T-helper 1 cell treated with Interleukin-12 subunit alpha and Interleukin-12 subunit beta and Interleukin-4 antibody, amounts not matched to agents 30 μg/mL and 1 μg/mL, for 36 hours (primary cell): ENCODE results near the gene RHNO1.
"Not testable (repeated sequence)": the region's sequence is repeated elsewhere in the genome, so short reads cannot be mapped to it uniquely, and the experiment has no call there.

Experiments
- H3K27ac Mint-ChIP-seq: one replicate; pipeline ENCODE4 v1.8.0; 2021; ENCODE audit warnings: mild to moderate bottlenecking, mixed read lengths
- H3K27me3 Mint-ChIP-seq: one replicate; pipeline ENCODE4 v1.8.0; 2021; ENCODE audit warnings: low read depth, mixed read lengths
- H3K36me3 Mint-ChIP-seq: one replicate; pipeline ENCODE4 v1.8.0; 2021; ENCODE audit warnings: low read depth, mixed read lengths
- H3K4me1 Mint-ChIP-seq: one replicate; pipeline ENCODE4 v1.8.0; 2021; ENCODE audit warnings: low read depth, mixed read lengths
- H3K4me3 Mint-ChIP-seq: one replicate; pipeline ENCODE4 v1.8.0; 2021; ENCODE audit warnings: mild to moderate bottlenecking, moderate library complexity, mixed read lengths
- H3K9me3 Mint-ChIP-seq: one replicate; pipeline ENCODE4 v1.8.0; 2021; ENCODE audit warnings: mixed read lengths

RHNO1 gene

DNA sequence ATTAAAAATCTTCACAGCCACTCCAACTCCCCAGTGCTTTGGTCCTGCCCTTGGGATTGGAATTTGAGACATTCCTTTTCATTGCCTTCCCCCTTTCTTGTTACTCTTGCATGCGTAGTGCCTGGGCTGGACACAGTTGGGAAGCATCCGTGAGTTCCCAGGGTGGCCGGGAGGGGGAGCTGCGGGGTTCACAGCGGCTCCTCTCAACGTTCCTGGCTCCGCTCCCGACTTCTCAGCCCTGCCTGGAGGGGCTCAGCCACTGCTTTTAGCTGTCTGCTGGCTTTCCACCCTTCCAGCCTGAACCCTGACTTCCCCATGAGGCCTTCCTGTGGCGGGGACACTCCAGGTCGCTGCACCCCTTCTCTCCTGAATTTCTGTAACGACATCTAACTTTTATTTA is 23.4 kb upstream of the RHNO1 start:
- no peaks in the 10 kb centered on the region for H3K27me3 Mint-ChIP-seq
- H3K4me1 Mint-ChIP-seq, result peaks cover 3% of the 10 kb centered on the region
- H3K27ac Mint-ChIP-seq, result no peak overlapping the region
- peaks cover 3% of the 10 kb centered on the region for H3K36me3 Mint-ChIP-seq
- H3K4me3 Mint-ChIP-seq, result no peak overlapping the region
- H3K9me3 Mint-ChIP-seq, result no peaks in the 10 kb centered on the region

DNA sequence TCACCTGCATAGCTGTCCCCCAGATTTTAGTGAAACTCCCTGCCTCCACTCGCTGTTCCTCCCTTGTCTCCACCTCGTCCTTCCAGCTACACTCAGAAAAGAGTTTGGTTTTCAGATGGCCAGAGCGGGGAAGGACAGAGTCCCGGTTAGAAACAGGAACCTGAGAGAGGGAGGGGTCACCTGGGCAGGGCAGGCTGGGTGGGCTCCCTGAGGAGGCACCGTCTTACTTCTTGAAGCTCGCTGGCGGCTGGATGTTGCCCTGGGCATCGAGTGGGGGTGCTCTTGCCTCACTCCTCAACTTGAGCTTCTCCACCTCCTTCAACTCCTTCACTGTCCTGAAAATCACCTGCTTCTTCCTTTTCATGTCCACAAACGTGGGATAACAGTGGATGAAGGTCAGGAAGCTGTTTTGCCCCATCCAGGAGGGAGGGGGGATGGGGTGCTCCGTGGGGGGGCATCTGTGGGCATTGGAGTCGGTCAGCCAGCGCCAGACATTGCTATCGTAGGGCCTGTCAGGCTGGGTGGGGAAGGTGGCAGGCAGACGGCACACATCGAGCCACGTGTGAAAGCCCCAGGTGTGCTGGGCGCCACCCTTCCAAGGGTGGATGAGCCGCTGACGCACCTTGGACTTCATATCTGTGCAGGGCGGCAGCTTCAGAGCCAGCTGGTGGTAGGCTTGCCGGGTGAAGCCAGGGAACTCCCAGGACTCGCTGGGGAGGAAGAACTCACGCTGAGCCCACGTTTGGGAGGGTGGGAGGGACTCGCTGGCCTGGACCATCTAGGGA is 22.2 kb upstream of the RHNO1 start:
- no peaks in the 10 kb centered on the region for H3K9me3 Mint-ChIP-seq

DNA sequence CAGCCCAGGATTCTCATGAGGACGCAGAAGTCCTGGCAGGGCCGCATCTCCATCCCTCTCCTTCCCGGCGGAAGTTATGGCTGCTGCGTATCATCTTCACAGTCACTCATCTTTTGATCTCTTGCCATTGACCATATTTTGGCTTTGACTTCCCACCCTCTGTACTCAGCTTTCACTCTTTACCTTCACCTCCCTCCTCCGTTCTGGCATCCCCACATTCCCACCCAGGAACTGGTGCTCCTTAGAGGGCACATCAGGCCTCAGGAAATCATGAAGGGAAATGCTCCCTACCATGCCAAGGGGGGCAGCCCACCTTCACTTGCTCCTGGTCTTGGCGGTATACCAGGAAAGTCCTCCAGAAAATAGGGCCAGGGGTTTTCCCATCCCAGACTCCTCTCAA is 21.5 kb upstream of the RHNO1 start:
- Mint-ChIP-seq H3K9me3 (no peaks in the 10 kb centered on the region), H3K4me3 (no peak overlapping the region), H3K36me3 (peaks cover 13% of the 10 kb centered on the region), H3K4me1 (peaks cover 3% of the 10 kb centered on the region), H3K27ac (no peak overlapping the region), H3K27me3 (no peaks in the 10 kb centered on the region)

More for the DNA sequence above, 22.2 kb upstream of the RHNO1 start:
- Mint-ChIP-seq H3K27me3 (no peaks in the 10 kb centered on the region), H3K36me3 (peaks cover 8% of the 10 kb centered on the region), H3K27ac (no peak overlapping the region), H3K4me1 (peaks cover 3% of the 10 kb centered on the region), H3K4me3 (no peak overlapping the region)

DNA sequence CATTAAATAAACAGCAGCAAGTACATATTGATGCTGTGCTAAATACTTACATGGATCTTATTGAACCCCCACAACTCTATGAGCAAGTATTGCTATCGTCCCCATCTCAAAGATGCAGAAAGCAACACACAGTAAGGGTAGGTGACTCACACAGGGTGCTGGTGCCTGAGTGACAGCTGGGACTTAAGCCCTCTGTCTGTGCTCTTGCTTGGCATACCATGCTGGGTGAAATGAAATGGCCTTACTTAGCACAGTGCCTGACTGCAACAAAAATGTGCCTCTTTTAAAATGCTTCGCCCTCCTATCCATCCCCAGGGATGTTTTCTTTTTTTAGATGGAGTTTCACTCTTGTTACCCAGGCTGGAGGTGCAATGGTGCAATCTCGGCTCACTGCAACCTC is 21.0 kb upstream of the RHNO1 start:
- Mint-ChIP-seq H3K36me3 (peaks cover 13% of the 10 kb centered on the region), H3K27ac (no peak overlapping the region), H3K9me3 (no peaks in the 10 kb centered on the region), H3K27me3 (no peaks in the 10 kb centered on the region), H3K4me1 (peaks cover 3% of the 10 kb centered on the region), H3K4me3 (no peak overlapping the region)

DNA sequence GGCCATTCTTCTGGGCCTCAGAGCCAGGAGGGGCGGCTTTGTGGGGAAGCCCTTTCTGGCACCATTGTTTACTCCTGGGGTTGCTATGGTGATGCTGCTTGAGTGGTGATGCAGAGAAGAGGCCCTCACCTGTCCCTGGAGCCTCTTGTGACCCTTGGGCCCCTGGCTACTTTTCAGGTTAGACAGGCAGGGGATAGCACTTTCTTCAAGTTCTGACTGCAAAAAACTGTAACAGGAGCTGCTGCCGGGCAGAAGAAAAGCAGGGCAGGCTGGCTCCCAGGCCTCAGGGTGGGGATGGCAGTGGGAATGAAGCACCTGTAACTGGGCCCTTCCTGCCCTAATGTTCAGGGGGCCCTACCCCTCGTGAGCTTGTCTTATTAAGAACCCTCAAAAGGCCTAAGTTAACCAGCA is 20.0 kb upstream of the RHNO1 start, which contains the start of gene TEX52:
TEX52 (minus strand) TSS at position 19 of the 411 bp plus-strand sequence; CDS start at position 6, 13 bp downstream.
- peaks cover 3% of the 10 kb centered on the region for H3K4me1 Mint-ChIP-seq
- H3K27ac Mint-ChIP-seq, result no peak within 1 kb of the TSS
- H3K36me3 Mint-ChIP-seq, result peaks cover 19% of the 10 kb centered on the region
- no peaks in the 10 kb centered on the region for H3K9me3 Mint-ChIP-seq
- no peak within 1 kb of the TSS for H3K4me3 Mint-ChIP-seq
- H3K27me3 Mint-ChIP-seq, result no peaks in the 10 kb centered on the region

DNA sequence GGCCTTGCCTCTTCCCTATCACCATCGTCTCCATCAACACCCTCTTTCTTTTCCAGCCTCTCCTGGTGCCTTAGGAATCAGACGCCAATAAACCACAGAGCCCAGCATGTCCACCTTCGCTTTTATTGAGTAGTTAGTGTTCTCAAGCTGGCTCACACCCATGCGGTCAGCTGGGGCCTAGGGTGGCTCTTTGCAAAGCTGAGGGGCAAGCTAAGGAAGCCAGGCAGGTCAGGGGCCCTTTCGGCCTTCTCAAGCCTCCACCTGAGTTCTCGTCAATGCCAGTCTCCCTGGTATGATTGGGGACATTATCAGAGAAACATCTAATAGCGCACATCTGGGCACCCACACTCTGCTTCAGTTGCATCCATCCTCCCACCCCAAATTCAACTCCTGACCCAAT is 19.4 kb upstream of the RHNO1 start:
- Mint-ChIP-seq H3K27me3 (no peaks in the 10 kb centered on the region), H3K9me3 (no peaks in the 10 kb centered on the region), H3K4me3 (no peak overlapping the region), H3K27ac (no peak overlapping the region), H3K4me1 (peaks cover 3% of the 10 kb centered on the region), H3K36me3 (peaks cover 21% of the 10 kb centered on the region)

DNA sequence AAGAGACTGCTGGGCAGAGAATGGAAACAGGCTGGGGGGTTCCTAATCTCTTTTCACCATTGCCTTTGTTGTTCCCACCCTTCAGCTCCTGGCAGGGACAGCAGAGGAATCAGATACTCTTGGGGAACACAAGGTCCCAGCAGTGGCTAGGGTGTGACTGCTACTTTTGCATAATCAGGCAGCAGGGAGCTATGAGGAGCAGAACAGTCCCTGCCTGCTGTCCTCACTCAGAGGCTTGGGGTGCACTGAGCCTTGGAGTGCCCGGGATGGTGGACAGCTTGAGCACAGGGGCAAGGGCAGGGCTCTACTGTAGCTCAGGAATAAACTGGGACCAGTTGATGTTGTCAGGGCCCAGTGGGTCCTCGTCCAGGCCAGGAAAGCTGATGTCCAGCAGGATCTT is 18.7 kb upstream of the RHNO1 start:
- no peaks in the 10 kb centered on the region for H3K9me3 Mint-ChIP-seq
- no peak overlapping the region for H3K4me3 Mint-ChIP-seq
- H3K27me3 Mint-ChIP-seq, result no peaks in the 10 kb centered on the region

DNA sequence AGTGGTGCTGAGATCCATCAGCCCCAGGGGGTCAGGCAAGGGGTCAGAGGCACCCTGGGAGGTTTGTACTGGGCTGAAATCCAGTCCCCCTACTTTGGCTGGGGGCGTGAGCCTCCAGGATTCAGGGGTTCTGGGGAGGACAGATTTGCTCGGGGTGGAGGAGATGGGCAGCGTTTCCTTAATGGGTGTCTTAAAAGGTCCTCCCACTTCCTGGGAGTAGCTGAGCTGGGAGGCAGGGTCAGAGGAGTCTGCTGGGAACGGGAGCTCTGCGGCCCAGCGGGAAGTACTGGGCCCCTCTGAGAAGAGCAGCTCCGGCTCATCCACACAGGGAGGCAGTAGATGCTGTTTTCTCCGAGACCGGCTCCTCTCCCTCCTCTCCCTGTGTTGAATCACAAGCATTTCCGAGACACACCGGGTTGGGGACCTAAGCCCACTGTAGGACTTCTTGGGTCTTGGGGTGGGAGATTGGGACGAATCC is 18.0 kb upstream of the RHNO1 start:
- Mint-ChIP-seq H3K36me3 (peaks cover 30% of the 10 kb centered on the region), H3K27me3 (no peaks in the 10 kb centered on the region), H3K4me1 (no peaks in the 10 kb centered on the region), H3K9me3 (no peaks in the 10 kb centered on the region), H3K27ac (no peak overlapping the region), H3K4me3 (no peak overlapping the region)

More for the DNA sequence above, 18.7 kb upstream of the RHNO1 start:
- Mint-ChIP-seq H3K27ac (no peak overlapping the region), H3K36me3 (peaks cover 27% of the 10 kb centered on the region), H3K4me1 (peaks cover 3% of the 10 kb centered on the region)

DNA sequence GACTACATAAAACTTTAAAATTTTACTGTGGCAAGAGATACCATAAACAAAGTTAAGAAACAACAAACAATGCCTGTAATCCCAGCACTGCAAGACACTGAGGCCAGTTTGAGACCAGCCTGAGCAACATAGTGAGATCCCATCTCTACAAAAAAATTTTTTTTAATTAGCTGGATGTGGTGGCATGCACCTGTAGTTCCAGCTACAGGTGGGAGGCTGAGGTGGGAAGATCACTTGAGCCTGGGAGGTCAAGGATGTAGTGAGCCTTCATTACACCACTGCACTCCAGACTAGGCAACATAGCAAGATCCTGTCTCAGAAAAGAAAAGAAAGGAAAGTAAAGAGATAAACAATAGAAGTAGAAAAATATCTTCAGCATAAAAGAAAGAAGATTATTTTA is 16.9 kb upstream of the RHNO1 start:
- H3K4me3 Mint-ChIP-seq, result no peak overlapping the region

DNA sequence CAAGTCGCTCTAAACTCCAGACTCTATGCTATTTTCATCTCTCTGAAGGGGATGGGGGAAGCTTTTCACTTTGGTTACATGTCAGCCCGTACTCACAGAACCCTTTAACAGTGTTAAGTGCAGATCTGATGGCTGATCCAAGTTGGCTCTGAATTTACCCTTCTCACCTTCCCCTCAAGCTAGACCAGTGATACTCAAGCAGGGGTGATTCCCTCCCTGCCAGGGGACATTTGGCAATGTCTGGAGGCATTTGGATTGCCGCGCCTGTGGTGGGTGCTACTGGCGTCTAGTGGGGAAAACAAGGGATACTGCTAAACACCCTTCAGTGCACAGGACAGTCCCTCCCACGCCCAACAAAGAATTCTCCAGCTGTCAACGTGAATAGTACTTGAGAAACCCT is 14.1 kb upstream of the RHNO1 start:
- H3K4me3 Mint-ChIP-seq, result no peak overlapping the region
- H3K27me3 Mint-ChIP-seq, result no peaks in the 10 kb centered on the region
- H3K36me3 Mint-ChIP-seq, result peaks cover 46% of the 10 kb centered on the region
- H3K27ac Mint-ChIP-seq, result no peak overlapping the region
- H3K9me3 Mint-ChIP-seq, result no peaks in the 10 kb centered on the region
- H3K4me1 Mint-ChIP-seq, result peaks cover 4% of the 10 kb centered on the region

More for the DNA sequence above, 16.9 kb upstream of the RHNO1 start:
- peaks cover 36% of the 10 kb centered on the region for H3K36me3 Mint-ChIP-seq
- H3K27ac Mint-ChIP-seq, result no peak overlapping the region
- no peaks in the 10 kb centered on the region for H3K27me3 Mint-ChIP-seq
- H3K4me1 Mint-ChIP-seq, result no peaks in the 10 kb centered on the region
- no peaks in the 10 kb centered on the region for H3K9me3 Mint-ChIP-seq

DNA sequence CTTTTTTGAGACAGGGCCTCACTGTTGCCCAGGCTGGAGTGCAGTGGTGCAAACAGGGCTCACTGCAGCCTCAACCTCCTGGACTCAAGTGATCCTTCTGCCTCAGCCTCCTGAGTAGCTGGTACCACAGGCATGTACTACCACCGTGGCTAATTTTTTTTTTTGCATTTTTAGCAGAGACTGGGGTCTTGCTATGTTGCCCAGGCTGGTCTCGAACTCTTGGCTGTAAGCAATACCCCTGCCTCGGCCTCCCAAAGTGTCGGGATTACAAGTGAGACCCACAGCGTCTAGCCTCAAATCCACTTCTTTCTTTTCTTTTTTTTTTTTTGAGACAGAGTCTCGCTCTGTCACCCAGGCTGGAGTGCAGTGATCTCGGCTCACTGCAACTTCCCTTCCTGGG is 13.6 kb upstream of the RHNO1 start:
- not testable (repeated sequence) for H3K9me3 Mint-ChIP-seq, H3K4me3 Mint-ChIP-seq, H3K27ac Mint-ChIP-seq, H3K27me3 Mint-ChIP-seq, H3K4me1 Mint-ChIP-seq
- H3K36me3 Mint-ChIP-seq, result peaks cover 51% of the 10 kb centered on the region

DNA sequence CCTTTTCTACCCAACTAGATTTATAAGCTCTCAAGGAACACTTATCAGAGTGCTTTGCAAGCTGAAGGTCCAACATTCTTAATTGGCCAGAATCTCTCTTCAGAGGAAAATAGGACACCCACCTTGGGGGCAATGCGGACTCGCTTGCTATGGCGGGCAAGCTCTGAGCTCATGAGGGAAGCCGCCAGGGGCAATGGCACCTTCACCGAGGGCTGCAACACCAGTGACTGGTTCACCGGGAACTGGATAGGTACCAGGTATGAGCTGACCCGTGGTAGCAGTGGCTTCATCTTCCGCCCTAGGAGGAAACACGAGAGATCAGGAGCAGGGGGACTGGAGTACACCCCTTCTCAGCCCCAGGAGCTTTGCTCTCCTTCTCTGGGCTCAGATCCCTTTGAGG is 12.8 kb upstream of the RHNO1 start:
- peaks cover 49% of the 10 kb centered on the region for H3K36me3 Mint-ChIP-seq
- H3K9me3 Mint-ChIP-seq, result no peaks in the 10 kb centered on the region
- H3K4me3 Mint-ChIP-seq, result no peak overlapping the region
- no peaks in the 10 kb centered on the region for H3K27me3 Mint-ChIP-seq
- peaks cover 10% of the 10 kb centered on the region for H3K4me1 Mint-ChIP-seq
- H3K27ac Mint-ChIP-seq, result no peak overlapping the region

DNA sequence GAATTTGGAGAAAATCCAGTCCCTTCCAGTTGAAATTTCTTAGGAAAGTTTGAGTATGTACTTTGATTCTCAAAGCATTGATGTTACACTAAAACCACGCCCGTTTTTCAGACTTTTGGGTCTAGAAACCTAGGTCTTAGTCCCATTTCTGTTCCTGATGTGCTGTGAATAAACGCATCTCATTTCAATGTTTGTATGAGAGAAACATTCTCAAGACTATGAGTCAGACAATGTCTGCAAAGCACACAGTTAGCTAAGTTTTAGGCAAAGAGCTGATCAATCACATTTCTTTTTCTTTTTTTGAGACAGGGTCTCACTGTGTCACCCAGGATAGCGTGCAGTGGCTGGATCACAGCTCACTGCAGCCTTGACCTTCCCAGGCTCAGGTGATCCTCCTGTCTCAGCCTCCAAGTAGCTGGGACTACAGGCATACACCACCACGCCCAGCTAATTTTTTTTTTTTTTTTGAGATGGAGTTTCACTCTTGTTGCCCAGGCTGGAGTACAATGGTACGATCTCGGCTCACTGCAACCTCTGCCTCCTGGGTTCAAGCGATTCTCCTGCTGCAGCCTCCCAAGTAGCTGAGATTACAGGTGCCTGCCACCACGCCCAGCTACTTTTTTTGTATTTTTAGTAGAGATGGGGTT is 7.9 kb upstream of the RHNO1 start:
- Mint-ChIP-seq H3K36me3 (peaks cover 30% of the 10 kb centered on the region), H3K27ac (peak overlapping the region; percentile 91), H3K4me1 (peaks cover 12% of the 10 kb centered on the region)
- not testable (repeated sequence) for H3K4me3 Mint-ChIP-seq, H3K9me3 Mint-ChIP-seq, H3K27me3 Mint-ChIP-seq

DNA sequence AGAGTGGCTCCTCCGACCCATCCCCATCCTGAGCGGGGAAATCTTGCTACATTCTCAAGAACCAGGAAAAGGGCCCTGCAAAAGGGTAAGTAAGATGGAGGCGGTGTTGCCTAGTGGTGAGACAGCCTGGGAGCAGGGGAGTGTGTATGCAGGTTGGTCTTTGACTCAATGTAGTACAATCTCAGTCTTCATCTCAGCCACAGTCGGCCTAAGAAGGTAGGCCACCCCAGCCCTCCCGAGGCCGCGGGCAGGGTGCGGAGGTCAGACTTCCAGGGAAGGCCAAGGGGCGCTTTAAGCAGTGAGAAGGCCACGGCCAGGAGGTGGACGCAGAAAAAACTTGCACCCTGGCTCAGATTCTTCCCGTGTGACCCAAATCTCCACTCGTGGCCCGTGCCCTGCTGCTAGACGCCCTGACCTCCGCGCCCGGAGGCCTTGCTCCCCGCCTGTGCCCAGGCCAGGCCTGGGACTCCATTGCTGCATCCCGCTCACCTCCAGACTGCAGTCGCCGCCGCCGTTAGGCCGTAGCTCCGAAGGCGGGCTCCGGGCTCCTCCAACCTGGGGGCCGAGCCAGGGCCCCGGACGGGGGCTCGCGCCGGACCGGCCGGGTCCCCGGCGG is 484 bp upstream of the RHNO1 start:
- Mint-ChIP-seq H3K27ac (peak overlapping the region; percentile 78), H3K27me3 (no peaks in the 10 kb centered on the region), H3K36me3 (peaks cover 34% of the 10 kb centered on the region), H3K4me3 (peak overlapping the region; percentile 93), H3K9me3 (no peaks in the 10 kb centered on the region), H3K4me1 (peaks cover 33% of the 10 kb centered on the region)
